Upper lobe of left lung (tissue), 6 donors: ENCODE data around the gene RAB30. TPM values are rescaled to one million over a fixed set of nuclear protein-coding genes. Genes with fewer than 3 reads are reported as not detected.
A peak's percentile ranks its signal among the peaks of the same experiment; 100 is the strongest.

Experiments used
- ATAC-seq, 2 donors: fragments of 200-7000 bp; cut with Tn5 transposase; one replicate each; pipeline ENCODE4 v1.9.1; 2022; ENCODE audit warnings: mild to moderate bottlenecking in 2 of 2, moderate library complexity in 2 of 2; ENCODE audit not compliant: low FRiP score in 2 of 2
- DNase-seq, 2 donors: peaks; one replicate each; pipeline ENCODE4 v3.0.0-alpha.2; 2019 to 2020
- H3K27ac ChIP-seq, 4 donors: fragments of 200-600 bp; sonication (generic); one replicate each; pipeline ENCODE4 v1.5.1; 2016 to 2019
- H3K27me3 ChIP-seq, 4 donors: fragments of 200-600 bp; sonication (generic); one replicate each; pipeline ENCODE4 v1.5.1; 2017 to 2019
- H3K36me3 ChIP-seq, 4 donors: fragments of 200-600 bp; sonication (generic); one replicate each; pipeline ENCODE4 v1.5.1; 2016 to 2019
- H3K4me1 ChIP-seq, 4 donors: fragments of 200-600 bp; sonication (generic); one replicate each; pipeline ENCODE4 v1.5.1; 2018 to 2019
- H3K4me3 ChIP-seq, 4 donors: fragments of 200-600 bp; sonication (generic); one replicate each; pipeline ENCODE4 v1.5.1; 2017 to 2019; ENCODE audit warnings: mild to moderate bottlenecking in 2 of 4, moderate library complexity in 1 of 4
- H3K9me3 ChIP-seq, 4 donors: fragments of 200-600 bp; sonication (generic); one replicate each; pipeline ENCODE4 v1.5.1; 2018 to 2019
- CTCF ChIP-seq, 6 experiments: fragments of 450-650 bp in 4 of 6; fragments of 200-600 bp in 2 of 6; sonication (generic) in 2 of 6; IDR thresholded peaks; one replicate each; pipeline ENCODE4 v1.5.1; 2016 to 2019; ENCODE audit warnings: antibody characterized with exemption in 6 of 6
- EP300 ChIP-seq, 4 donors: sonication (generic); formaldehyde crosslinking; IDR thresholded peaks; one replicate each; pipeline ENCODE4 v1.5.1; 2017; ENCODE audit warnings: antibody characterized with exemption in 4 of 4, control low read depth in 2 of 4
- POLR2A ChIP-seq, 4 donors: fragments of 450-650 bp; IDR thresholded peaks; one replicate each; pipeline ENCODE4 v1.5.1; 2016 to 2017; ENCODE audit warnings: antibody characterized with exemption in 4 of 4, mild to moderate bottlenecking in 2 of 4
- POLR2AphosphoS5 ChIP-seq, 2 donors: sonication (generic); formaldehyde crosslinking; IDR thresholded peaks; one replicate each; pipeline ENCODE4 v1.5.1; 2017; ENCODE audit warnings: antibody characterized with exemption in 2 of 2
- WGBS, 2 donors: methylation state at CpG; one replicate each; pipeline ENCODE4 v1.1.5; 2017 to 2018; 5-methylcytosine and 5-hydroxymethylcytosine counted together
- total RNA-seq, 6 donors: library from RNA; depleted of rRNA in 4 of 6; stranded (reverse); fragments of >200 nt in 4 of 6; gene quantifications; one replicate each; pipeline versions ENCODE4 v1.1.0 to v1.2.1, GENCODE V29; 2016 to 2021
- donor health status: DM: no; HTN: no; CAD: no; lungs with moderate emphysema.
- donor health status: DM: no; HTN: yes; CAD: no; lungs with severe emphysema.

The RAB30 gene
- total RNA-seq, 6 donors from 2014 or later, result 2.7 to 19.3 (median 9.6) TPM

GRCh38 chr11:83116015-83116641 is 44.4 kb upstream of the RAB30 start:
- TF ChIP-seq EP300 (IDR thresholded peaks at IDR 0.05) (no peak), CTCF (IDR thresholded peaks at IDR 0.05) (no peak), POLR2A (IDR thresholded peaks at IDR 0.05) (no peak), POLR2AphosphoS5 (IDR thresholded peaks at IDR 0.05) (no peak)
- Histone ChIP-seq H3K36me3 (no peaks in the 10 kb centered on the region), H3K27ac (no peak overlapping the region), H3K4me1 (peaks cover 5 to 12% (median 7%) of the 10 kb centered on the region in 4 donors), H3K27me3 (no peaks in the 10 kb centered on the region), H3K4me3 (no peak overlapping the region), H3K9me3 (no peaks in the 10 kb centered on the region)
- WGBS, 2 donors, result 88 to 91% methylated on average over 3 of the region's 3 CpGs
- DNase-seq, result no peak
- peak in 1 of 2 donors; percentile 16 for ATAC-seq

GRCh38 chr11:83115551-83115950 is 43.9 kb upstream of the RAB30 start:
- TF ChIP-seq CTCF (IDR thresholded peaks at IDR 0.05), result no peak
- no peak for TF ChIP-seq POLR2A (IDR thresholded peaks at IDR 0.05)
- no peak for TF ChIP-seq POLR2AphosphoS5 (IDR thresholded peaks at IDR 0.05)
- TF ChIP-seq EP300 (IDR thresholded peaks at IDR 0.05), result no peak
- Histone ChIP-seq H3K4me1 (peaks cover 5 to 12% (median 7%) of the 10 kb centered on the region in 4 donors), H3K27me3 (no peaks in the 10 kb centered on the region), H3K9me3 (no peaks in the 10 kb centered on the region), H3K4me3 (peak overlapping the region in 1 of 4 donors; percentile 11), H3K36me3 (no peaks in the 10 kb centered on the region), H3K27ac (no peak overlapping the region)
- WGBS, 2 donors, result 54 to 59% methylated on average over 5 of the region's 5 CpGs
- peak in 1 of 2 donors; percentile 48 for DNase-seq
- peak in 1 of 2 donors; percentile 35 for ATAC-seq

GRCh38 chr11:83115026-83115425 is 43.3 kb upstream of the RAB30 start:
- 78 to 85% methylated on average over 3 of the region's 3 CpGs for WGBS, 2 donors

GRCh38 chr11:83112886-83113285 is 41.2 kb upstream of the RAB30 start:
- Histone ChIP-seq H3K27ac (no peak overlapping the region), H3K36me3 (no peaks in the 10 kb centered on the region), H3K4me1 (peaks cover 5 to 12% (median 6%) of the 10 kb centered on the region in 4 donors), H3K27me3 (no peaks in the 10 kb centered on the region), H3K4me3 (no peak overlapping the region), H3K9me3 (no peaks in the 10 kb centered on the region)
- DNase-seq (no peak), ATAC-seq (no peak)
- TF ChIP-seq POLR2AphosphoS5 (IDR thresholded peaks at IDR 0.05) (no peak), EP300 (IDR thresholded peaks at IDR 0.05) (no peak), CTCF (IDR thresholded peaks at IDR 0.05) (no peak), POLR2A (IDR thresholded peaks at IDR 0.05) (no peak)
- 54 to 56% methylated on average over 2 of the region's 2 CpGs for WGBS, 2 donors

More at GRCh38 chr11:83115026-83115425, 43.3 kb upstream of the RAB30 start:
- TF ChIP-seq POLR2AphosphoS5 (IDR thresholded peaks at IDR 0.05), result no peak
- no peak for TF ChIP-seq POLR2A (IDR thresholded peaks at IDR 0.05)
- no peak for TF ChIP-seq EP300 (IDR thresholded peaks at IDR 0.05)
- TF ChIP-seq CTCF (IDR thresholded peaks at IDR 0.05), result no peak
- H3K36me3 ChIP-seq, result no peaks in the 10 kb centered on the region
- no peak overlapping the region for H3K4me3 ChIP-seq
- H3K27ac ChIP-seq, result no peak overlapping the region
- ATAC-seq (no peak), DNase-seq (no peak)
- peaks cover 5 to 12% (median 7%) of the 10 kb centered on the region in 4 donors for H3K4me1 ChIP-seq
- H3K9me3 ChIP-seq, result no peaks in the 10 kb centered on the region
- no peaks in the 10 kb centered on the region for H3K27me3 ChIP-seq

- Histone ChIP-seq H3K27me3 (no peaks in the 10 kb centered on the region), H3K4me1 (no peaks in the 10 kb centered on the region), H3K36me3 (no peaks in the 10 kb centered on the region), H3K4me3 (no peak overlapping the region), H3K9me3 (no peaks in the 10 kb centered on the region), H3K27ac (no peak overlapping the region)
- no peak for TF ChIP-seq POLR2AphosphoS5 (IDR thresholded peaks at IDR 0.05)
- no peak for TF ChIP-seq EP300 (IDR thresholded peaks at IDR 0.05)
- WGBS, 2 donors, result 74 to 83% methylated on average over 1 of the region's 1 CpG
- ATAC-seq (no peak), DNase-seq (no peak)
Measured at GRCh38 chr11:83105168-83105567, 33.5 kb upstream of the RAB30 start.
